HepG2 (cell line): Measurements from ENCODE around the gene MRPL50. TPM values are rescaled to one million over a fixed set of nuclear protein-coding genes. Genes with fewer than 3 reads are reported as not detected.
A peak's percentile ranks its signal among the peaks of the same experiment; 100 is the strongest.

ENCODE experiments used
- ATF7 ChIP-seq, 2 experiments: fragments of 450-650 bp in 1 of 2; sonication (generic) in 1 of 2; formaldehyde crosslinking in 1 of 2; IDR thresholded peaks; 2 replicates each; pipeline versions ENCODE4 v1.4.0 to v1.6.1; 2016 to 2020; ENCODE audit warnings: antibody characterized with exemption in 1 of 2, mild to moderate bottlenecking in 1 of 2, missing genetic modification reagents in 1 of 2
- BRD4 ChIP-seq: sonication (generic); formaldehyde crosslinking; IDR thresholded peaks from 2 replicates; pipeline ENCODE4 v1.4.0; 2020; ENCODE audit warnings: missing genetic modification reagents
- FOSL2 ChIP-seq: sonication (generic); formaldehyde crosslinking; IDR thresholded peaks from 2 replicates; pipeline ENCODE4 v1.4.0; 2020; ENCODE audit warnings: missing genetic modification reagents
- FOXK2 ChIP-seq: fragments of 450-650 bp; IDR thresholded peaks from 2 replicates; pipeline ENCODE4 v1.6.1; 2016
- FOXO1 ChIP-seq: sonication (generic); formaldehyde crosslinking; IDR thresholded peaks from 2 replicates; pipeline ENCODE4 v1.4.0; 2020; ENCODE audit warnings: missing genetic modification reagents
- HMGXB4 ChIP-seq, 2 experiments: sonication (generic) in 1 of 2; formaldehyde crosslinking in 1 of 2; IDR thresholded peaks; 2 replicates each; pipeline versions ENCODE4 v1.4.0 to v1.6.1; 2018 to 2020; ENCODE audit warnings: missing genetic modification reagents in 2 of 2, borderline replicate concordance in 1 of 2, low read depth in 1 of 2, mild to moderate bottlenecking in 1 of 2, missing biosample characterization in 1 of 2
- MAFF ChIP-seq: IDR thresholded peaks from 2 replicates; pipeline ENCODE4 v1.6.1; 2011; ENCODE audit warnings: low read depth, low read length, improper control_type of control experiment
- NFATC3 ChIP-seq: sonication (generic); formaldehyde crosslinking; IDR thresholded peaks from 2 replicates; pipeline ENCODE4 v1.5.1; 2020; ENCODE audit warnings: mild to moderate bottlenecking, missing genetic modification reagents
- NFIC ChIP-seq: IDR thresholded peaks from 2 replicates; pipeline ENCODE4 v1.6.1; 2012; ENCODE audit warnings: mild to moderate bottlenecking, low read length, inconsistent platforms
- PATZ1 ChIP-seq: sonication (generic); formaldehyde crosslinking; IDR thresholded peaks from 2 replicates; pipeline ENCODE4 v1.4.0; 2020; ENCODE audit warnings: missing genetic modification reagents
- RNF219 ChIP-seq: sonication (generic); formaldehyde crosslinking; IDR thresholded peaks from 2 replicates; pipeline ENCODE4 v1.5.0; 2020; ENCODE audit warnings: mild to moderate bottlenecking, missing genetic modification reagents
- TBX3 ChIP-seq: fragments of 450-650 bp; IDR thresholded peaks from 2 replicates; pipeline ENCODE4 v1.6.1; 2017; ENCODE audit warnings: antibody characterized with exemption, mild to moderate bottlenecking, inconsistent platforms, borderline replicate concordance
- TFDP2 ChIP-seq: sonication (generic); formaldehyde crosslinking; IDR thresholded peaks from 2 replicates; pipeline ENCODE4 v1.4.0; 2020; ENCODE audit warnings: missing genetic modification reagents
- ZBTB21 ChIP-seq: sonication (generic); formaldehyde crosslinking; IDR thresholded peaks from 2 replicates; pipeline ENCODE4 v1.4.0; 2020; ENCODE audit warnings: missing genetic modification reagents
- ZFAT ChIP-seq: sonication (generic); formaldehyde crosslinking; conservative IDR thresholded peaks from 2 replicates; pipeline ENCODE4 v1.8.1; 2023; ENCODE audit warnings: missing genetic modification reagents, inconsistent platforms
- ZFP1 ChIP-seq: IDR thresholded peaks from 2 replicates; pipeline ENCODE4 v1.6.1; 2016
- ZNF281 ChIP-seq: sonication (generic); formaldehyde crosslinking; IDR thresholded peaks from 2 replicates; pipeline ENCODE4 v1.4.0; 2020; ENCODE audit warnings: missing genetic modification reagents, borderline replicate concordance
- ZNF556 ChIP-seq: sonication (generic); formaldehyde crosslinking; IDR thresholded peaks from 2 replicates; pipeline ENCODE4 v1.4.0; 2020; ENCODE audit warnings: mild to moderate bottlenecking, missing genetic modification reagents, borderline replicate concordance
- ZNF878 ChIP-seq: sonication (generic); formaldehyde crosslinking; IDR thresholded peaks from 2 replicates; pipeline ENCODE4 v1.8.1; 2023; ENCODE audit warnings: mild to moderate bottlenecking, missing genetic modification reagents, moderate library complexity
- polyA plus RNA-seq, 8 experiments: library from polyadenylated mRNA; depleted of rRNA in 3 of 8; stranded (reverse) in 7 of 8; unstranded in 1 of 8; fragments of >200 nt; fragmentation: Illumina TruSeq in 4 of 8; extraction: Trizol in 4 of 8; gene quantifications; 2 replicates each; pipeline versions ENCODE4 v1.2.1 to v1.2.3, GENCODE V29; 2011 to 2016; ENCODE audit warnings: low read depth in 4 of 8, missing spikeins in 1 of 8, mixed read lengths in 1 of 8; ENCODE audit not compliant: insufficient read depth in 1 of 8
- total RNA-seq, 5 experiments: library from RNA; depleted of rRNA; stranded (reverse); fragments of >200 nt; fragmentation: Illumina TruSeq; extraction: Trizol; gene quantifications; 2 replicates each; pipeline ENCODE4 v1.2.3, GENCODE V29; 2016; ENCODE audit warnings: low read depth in 1 of 5

Gene MRPL50
- total and polyA plus RNA-seq, 2 of the 13 experiments (the other 11 are each of a cell fraction or from before 2014, with no cell fraction given), result 37.1 to 70.0 TPM

- TF ChIP-seq FOSL2 (no peak), ZNF878 (CRISPR knock-in tag) (no peak), ZFAT (CRISPR knock-in tag) (no peak), NFIC (peak; percentile 70; the same call in 1 of the 2 replicates), NFATC3 (CRISPR knock-in tag) (no peak), TFDP2 (CRISPR knock-in tag) (no peak), PATZ1 (CRISPR knock-in tag) (no peak; the same call in 1 of the 2 replicates), MAFF (peak; percentile 44; the same call in 1 of the 2 replicates), BRD4 (CRISPR knock-in tag) (no peak), ZNF281 (CRISPR knock-in tag) (no peak), ZBTB21 (CRISPR knock-in tag) (no peak), ATF7 (IDR thresholded peaks at IDR 0.05) (0 out of 2 replicates have a peak, but pooled peaks have one; percentile 19), ATF7 (CRISPR knock-in tag; IDR thresholded peaks at IDR 0.05) (no peak), TBX3 (peak; percentile 95), ZNF556 (CRISPR knock-in tag) (no peak), FOXO1 (CRISPR knock-in tag) (no peak), ZFP1 (0 out of 2 replicates have a peak, but pooled peaks have one; percentile 25), RNF219 (0 out of 2 replicates have a peak, but pooled peaks have one; percentile 36), FOXK2 (no peak), HMGXB4 (CRISPR knock-in tag; IDR thresholded peaks at IDR 0.05; ENCODE audit: borderline replicate concordance in 1 of 2, low read depth in 1 of 2) (no peak)
Observed at GRCh38 chr9:101388507-101388993, 9.9 kb downstream of the MRPL50 start (continued).
